Measurements from ENCODE around the gene CASQ2. TPM values are rescaled to one million over a fixed set of nuclear protein-coding genes. Genes with fewer than 3 reads are reported as not detected.

CASQ2 gene
- total RNA-seq, 1 experiment from 2014 or later = not detected

GRCh38 chr1:115811140-115811828, 42.8 kb upstream of the CASQ2 start:
- Mint-ChIP-seq H3K36me3 (ENCODE audit: insufficient read depth, unreplicated experiment) (no peaks in the 10 kb centered on the region), H3K27me3 (ENCODE audit: insufficient read depth, unreplicated experiment) (no peaks in the 10 kb centered on the region), H3K4me3 (ENCODE audit: unreplicated experiment) (no peak overlapping the region), H3K27ac (ENCODE audit: low read depth, unreplicated experiment) (no peak overlapping the region), H3K4me1 (ENCODE audit: insufficient read depth, unreplicated experiment) (peaks cover 20% of the 10 kb centered on the region), H3K9me3 (ENCODE audit: unreplicated experiment) (no peaks in the 10 kb centered on the region)
- TF ChIP-seq CTCF (IDR thresholded peaks at IDR 0.05; ENCODE audit: unreplicated experiment) = no peak
- intact Hi-C loops (cut with micrococcal nuclease) = no loop called here
- CTCF ChIA-PET = interaction anchor here (0.6 to 4.6 kb wide), 10 partner anchors 14 to 1816 kb away, joined by 3 to 39 read pairs (median 5); no protein-coding TSS in a partner anchor
- POLR2A ChIA-PET = interaction anchor here (0.6 to 1.0 kb wide), 4 partner anchors 18 to 191 kb away, joined by 3 to 4 read pairs (median 3); partner anchors contain the start of gene SLC22A15
- DNase-seq (ENCODE audit: unreplicated experiment) = no peak
- no TSS peak for BruUV-seq (replicated peaks)

GRCh38 chr1:115810609-115811008, 42.1 kb upstream of the CASQ2 start:
- ChIA-PET CTCF (interaction anchor here (0.6 to 4.6 kb wide), 10 partner anchors 14 to 675 kb away, joined by 3 to 39 read pairs (median 5); no protein-coding TSS in a partner anchor), POLR2A (interaction anchor here (0.7 to 1.7 kb wide), 3 partner anchors 28 to 167 kb away, joined by 3 to 9 read pairs (median 4); partner anchors contain the start of gene SLC22A15)
- Mint-ChIP-seq H3K4me1 (ENCODE audit: insufficient read depth, unreplicated experiment) (peaks cover 20% of the 10 kb centered on the region), H3K27ac (ENCODE audit: low read depth, unreplicated experiment) (no peak overlapping the region), H3K9me3 (ENCODE audit: unreplicated experiment) (no peaks in the 10 kb centered on the region), H3K36me3 (ENCODE audit: insufficient read depth, unreplicated experiment) (no peaks in the 10 kb centered on the region), H3K27me3 (ENCODE audit: insufficient read depth, unreplicated experiment) (no peaks in the 10 kb centered on the region), H3K4me3 (ENCODE audit: unreplicated experiment) (no peak overlapping the region)
- BruUV-seq (replicated peaks) = no TSS peak
- DNase-seq (ENCODE audit: unreplicated experiment) = no peak
- no peak for TF ChIP-seq CTCF (IDR thresholded peaks at IDR 0.05; ENCODE audit: unreplicated experiment)
- intact Hi-C loops (cut with micrococcal nuclease) = no loop called here

GRCh38 chr1:115809847-115810246, 41.3 kb upstream of the CASQ2 start:
- Mint-ChIP-seq H3K27ac (ENCODE audit: low read depth, unreplicated experiment) (no peak overlapping the region), H3K9me3 (ENCODE audit: unreplicated experiment) (no peaks in the 10 kb centered on the region), H3K4me3 (ENCODE audit: unreplicated experiment) (no peak overlapping the region), H3K4me1 (ENCODE audit: insufficient read depth, unreplicated experiment) (peaks cover 17% of the 10 kb centered on the region), H3K27me3 (ENCODE audit: insufficient read depth, unreplicated experiment) (no peaks in the 10 kb centered on the region), H3K36me3 (ENCODE audit: insufficient read depth, unreplicated experiment) (no peaks in the 10 kb centered on the region)
- no peak for TF ChIP-seq CTCF (IDR thresholded peaks at IDR 0.05; ENCODE audit: unreplicated experiment)
- intact Hi-C loops (cut with micrococcal nuclease) = loop anchor here (10.0 kb wide), 1 partner anchor 675 kb away; no protein-coding TSS in a partner anchor
- DNase-seq (ENCODE audit: unreplicated experiment) = no peak
- no TSS peak for BruUV-seq (replicated peaks)
- ChIA-PET POLR2A (interaction anchor here (1.7 kb wide), 1 partner anchor 27 kb away, joined by 9 read pairs; no protein-coding TSS in a partner anchor), CTCF (interaction anchor here (0.6 to 4.6 kb wide), 5 partner anchors 73 to 210 kb away, joined by 3 to 39 read pairs (median 4); no protein-coding TSS in a partner anchor)

GRCh38 chr1:115809076-115809475, 40.6 kb upstream of the CASQ2 start:
- no peak for TF ChIP-seq CTCF (IDR thresholded peaks at IDR 0.05; ENCODE audit: unreplicated experiment)

More at GRCh38 chr1:115809076-115809475, 40.6 kb upstream of the CASQ2 start:
- no peaks in the 10 kb centered on the region for H3K36me3 Mint-ChIP-seq (ENCODE audit: insufficient read depth, unreplicated experiment)
- CTCF ChIA-PET = interaction anchor here (0.6 to 4.6 kb wide), 6 partner anchors 17 to 211 kb away, joined by 3 to 39 read pairs (median 4); no protein-coding TSS in a partner anchor
- no peak for DNase-seq (ENCODE audit: unreplicated experiment)
- intact Hi-C loops (cut with micrococcal nuclease) = loop anchor here (10.0 kb wide), 1 partner anchor 676 kb away; no protein-coding TSS in a partner anchor
- H3K4me3 Mint-ChIP-seq (ENCODE audit: unreplicated experiment) = no peak overlapping the region
- no peaks in the 10 kb centered on the region for H3K27me3 Mint-ChIP-seq (ENCODE audit: insufficient read depth, unreplicated experiment)
- H3K27ac Mint-ChIP-seq (ENCODE audit: low read depth, unreplicated experiment) = no peak overlapping the region
- no TSS peak for BruUV-seq (replicated peaks)
- peaks cover 13% of the 10 kb centered on the region for H3K4me1 Mint-ChIP-seq (ENCODE audit: insufficient read depth, unreplicated experiment)
- POLR2A ChIA-PET = interaction anchor here (0.7 to 1.7 kb wide), 2 partner anchors 26 to 184 kb away, joined by 3 to 9 read pairs; no protein-coding TSS in a partner anchor
- H3K9me3 Mint-ChIP-seq (ENCODE audit: unreplicated experiment) = no peaks in the 10 kb centered on the region
